ENCODE measurements around the gene ZNF79. TPM values are rescaled to one million over a fixed set of nuclear protein-coding genes. Genes with fewer than 3 reads are reported as not detected.

ZNF79 gene
- total RNA-seq, 2 donors from 2014 or later, result 7.4 to 9.1 TPM

GRCh38 chr9:127419348-127419747 is 4.8 kb upstream of the ZNF79 start:
- no peaks in the 10 kb centered on the region for H3K9me3 Mint-ChIP-seq
- no peaks in the 10 kb centered on the region for H3K27me3 ChIP-seq (ENCODE audit: control insufficient read depth, insufficient read depth, low read length, poor library complexity, severe bottlenecking)
- no peak overlapping the region for H3K27ac ChIP-seq (ENCODE audit: low read depth, low read length)
- WGBS, 2 experiments (ENCODE audit: insufficient coverage in 1 of 2, insufficient read length in 1 of 2), result 90 to 95% methylated on average over 6 of the region's 6 CpGs
- H3K4me1 Mint-ChIP-seq, result peaks cover 15% of the 10 kb centered on the region
- no peak overlapping the region for H3K4me3 ChIP-seq (ENCODE audit: low read length)
- no peak overlapping the region for H3K4me3 Mint-ChIP-seq
- peaks cover 6% of the 10 kb centered on the region for H3K4me1 ChIP-seq (ENCODE audit: control insufficient read depth, insufficient read depth, low read length)
- DNase-seq, result no peak
- H3K36me3 ChIP-seq (ENCODE audit: control insufficient read depth, insufficient read depth, low read length), result no peaks in the 10 kb centered on the region
- no peak overlapping the region for H3K9ac ChIP-seq (ENCODE audit: extremely low read depth, low read length, poor library complexity, severe bottlenecking)
- H3K9me3 ChIP-seq (ENCODE audit: control insufficient read depth, low read length), result no peaks in the 10 kb centered on the region
- TF ChIP-seq, protein P1, sequence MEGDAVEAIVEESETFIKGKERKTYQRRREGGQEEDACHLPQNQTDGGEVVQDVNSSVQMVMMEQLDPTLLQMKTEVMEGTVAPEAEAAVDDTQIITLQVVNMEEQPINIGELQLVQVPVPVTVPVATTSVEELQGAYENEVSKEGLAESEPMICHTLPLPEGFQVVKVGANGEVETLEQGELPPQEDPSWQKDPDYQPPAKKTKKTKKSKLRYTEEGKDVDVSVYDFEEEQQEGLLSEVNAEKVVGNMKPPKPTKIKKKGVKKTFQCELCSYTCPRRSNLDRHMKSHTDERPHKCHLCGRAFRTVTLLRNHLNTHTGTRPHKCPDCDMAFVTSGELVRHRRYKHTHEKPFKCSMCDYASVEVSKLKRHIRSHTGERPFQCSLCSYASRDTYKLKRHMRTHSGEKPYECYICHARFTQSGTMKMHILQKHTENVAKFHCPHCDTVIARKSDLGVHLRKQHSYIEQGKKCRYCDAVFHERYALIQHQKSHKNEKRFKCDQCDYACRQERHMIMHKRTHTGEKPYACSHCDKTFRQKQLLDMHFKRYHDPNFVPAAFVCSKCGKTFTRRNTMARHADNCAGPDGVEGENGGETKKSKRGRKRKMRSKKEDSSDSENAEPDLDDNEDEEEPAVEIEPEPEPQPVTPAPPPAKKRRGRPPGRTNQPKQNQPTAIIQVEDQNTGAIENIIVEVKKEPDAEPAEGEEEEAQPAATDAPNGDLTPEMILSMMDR (conservative IDR thresholded peaks at IDR 0.05), result no peak
- peaks cover 2% of the 10 kb centered on the region for H3K36me3 Mint-ChIP-seq (ENCODE audit: low read depth)
- peak overlapping the region; percentile 21 for H3K27ac Mint-ChIP-seq
- no peaks in the 10 kb centered on the region for H3K27me3 Mint-ChIP-seq (ENCODE audit: insufficient read depth)

DNA sequence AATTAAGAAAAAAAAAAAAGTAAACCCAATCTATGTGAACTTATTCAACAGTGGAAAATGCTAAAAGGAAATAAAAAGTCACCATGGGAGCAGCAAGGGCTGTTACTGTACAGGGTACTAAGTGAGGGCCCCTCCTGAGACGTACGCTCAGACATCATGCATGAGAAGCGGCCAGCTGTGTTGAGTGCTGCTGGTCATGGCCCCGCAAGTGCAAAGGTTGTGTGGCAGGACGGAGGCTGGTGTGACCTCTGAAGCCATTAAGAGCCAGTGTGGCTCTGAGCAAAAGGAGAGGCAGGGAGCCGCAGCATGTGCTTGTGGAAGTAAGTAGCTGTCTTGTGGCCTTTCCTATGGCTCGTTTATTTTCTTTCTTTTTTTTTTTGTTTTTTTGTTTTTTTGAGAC is 3.1 kb upstream of the ZNF79 start:
- 91 to 100% methylated on average over 5 to 7 of the region's 7 CpGs for WGBS, 2 experiments (ENCODE audit: insufficient coverage in 1 of 2, insufficient read length in 1 of 2)
- Histone ChIP-seq H3K4me3 (ENCODE audit: low read length) (no peak overlapping the region), H3K27me3 (ENCODE audit: control insufficient read depth, insufficient read depth, low read length, poor library complexity, severe bottlenecking) (no peaks in the 10 kb centered on the region), H3K27ac (ENCODE audit: low read depth, low read length) (no peak overlapping the region), H3K9me3 (ENCODE audit: control insufficient read depth, low read length) (no peaks in the 10 kb centered on the region), H3K4me1 (ENCODE audit: control insufficient read depth, insufficient read depth, low read length) (peaks cover 6% of the 10 kb centered on the region), H3K9ac (ENCODE audit: extremely low read depth, low read length, poor library complexity, severe bottlenecking) (no peak overlapping the region), H3K36me3 (ENCODE audit: control insufficient read depth, insufficient read depth, low read length) (no peaks in the 10 kb centered on the region)
- peaks cover 20% of the 10 kb centered on the region for H3K4me1 Mint-ChIP-seq
- TF ChIP-seq, protein P1 (conservative IDR thresholded peaks at IDR 0.05), result no peak
- no peak overlapping the region for H3K4me3 Mint-ChIP-seq
- DNase-seq, result no peak
- no peaks in the 10 kb centered on the region for H3K9me3 Mint-ChIP-seq
- H3K36me3 Mint-ChIP-seq (ENCODE audit: low read depth), result peaks cover 2% of the 10 kb centered on the region
- no peak overlapping the region for H3K27ac Mint-ChIP-seq
- no peaks in the 10 kb centered on the region for H3K27me3 Mint-ChIP-seq (ENCODE audit: insufficient read depth)

DNA sequence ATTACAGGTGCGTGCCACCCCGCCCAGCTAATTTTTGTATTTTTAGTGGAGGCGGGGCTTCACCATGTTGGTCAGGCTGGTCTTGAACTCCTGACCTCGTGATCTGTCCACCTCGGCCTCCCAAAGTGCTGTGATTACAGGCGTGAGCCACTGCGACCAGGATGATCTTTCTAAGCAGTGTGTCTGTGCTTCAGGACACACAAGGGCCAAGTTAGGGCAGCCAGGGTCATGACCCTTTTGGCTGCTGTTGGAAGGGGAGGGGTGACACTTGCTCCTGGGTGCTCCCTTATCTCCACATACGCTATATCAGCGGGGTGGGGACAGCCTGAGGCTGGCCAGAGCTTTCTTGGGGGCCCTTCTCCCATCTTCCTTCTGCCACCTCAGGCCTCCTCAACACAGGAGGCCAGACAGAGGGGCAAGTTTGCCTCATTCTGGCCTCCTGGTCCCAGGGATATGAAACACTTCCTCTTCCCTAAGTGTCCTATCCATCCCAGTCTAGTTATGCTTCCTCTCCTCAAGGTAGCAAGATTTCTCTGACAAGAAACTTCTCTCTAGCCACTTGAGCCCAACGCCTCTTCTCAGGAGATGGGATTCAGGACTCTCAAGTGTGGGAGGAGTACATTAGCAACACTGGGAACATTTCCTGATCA is 1.9 kb upstream of the ZNF79 start:
- H3K4me1 Mint-ChIP-seq, result peaks cover 20% of the 10 kb centered on the region
- peak overlapping the region; percentile 98 for H3K4me3 Mint-ChIP-seq
- H3K27ac ChIP-seq (ENCODE audit: low read depth, low read length), result no peak overlapping the region
- H3K4me1 ChIP-seq (ENCODE audit: control insufficient read depth, insufficient read depth, low read length), result peaks cover 6% of the 10 kb centered on the region
- TF ChIP-seq, protein P1 (conservative IDR thresholded peaks at IDR 0.05), result no peak
- no peaks in the 10 kb centered on the region for H3K27me3 Mint-ChIP-seq (ENCODE audit: insufficient read depth)
- no peak overlapping the region for H3K27ac Mint-ChIP-seq
- peak overlapping the region; percentile 99 for H3K4me3 ChIP-seq (ENCODE audit: low read length)
- no peak for DNase-seq
- peaks cover 7% of the 10 kb centered on the region for H3K36me3 Mint-ChIP-seq (ENCODE audit: low read depth)
- H3K9me3 ChIP-seq (ENCODE audit: control insufficient read depth, low read length), result no peaks in the 10 kb centered on the region
- no peaks in the 10 kb centered on the region for H3K27me3 ChIP-seq (ENCODE audit: control insufficient read depth, insufficient read depth, low read length, poor library complexity, severe bottlenecking)
- H3K36me3 ChIP-seq (ENCODE audit: control insufficient read depth, insufficient read depth, low read length), result peaks cover 6% of the 10 kb centered on the region
- WGBS, 2 experiments (ENCODE audit: insufficient coverage in 1 of 2, insufficient read length in 1 of 2), result 93 to 96% methylated on average over 4 to 10 of the region's 10 CpGs
- no peaks in the 10 kb centered on the region for H3K9me3 Mint-ChIP-seq
- H3K9ac ChIP-seq (ENCODE audit: extremely low read depth, low read length, poor library complexity, severe bottlenecking), result no peak overlapping the region

All from endodermal cell (in vitro differentiated cells).